Adrenal gland (tissue), 5 donors: ENCODE data around the gene MCRIP1.

ENCODE experiments used
- POLR2A ChIP-seq, 2 donors: fragments of 450-650 bp; IDR thresholded peaks; one replicate each; pipeline ENCODE4 v1.6.1; 2017; ENCODE audit warnings: antibody characterized with exemption in 2 of 2, mild to moderate bottlenecking in 2 of 2, moderate library complexity in 1 of 2
- TF ChIP-seq, protein P1 (sequence below), 6 experiments: fragments of 450-650 bp in 4 of 6; fragments of 200-600 bp in 2 of 6; sonication (generic) in 1 of 6; IDR thresholded peaks; 1 replicate in 5 of 6; 2 replicates in 1 of 6; pipeline versions ENCODE4 v1.5.1 to v1.8.0; 2016 to 2021; ENCODE audit warnings: antibody characterized with exemption in 6 of 6, mild to moderate bottlenecking in 2 of 6, moderate library complexity in 1 of 6
- donor health status: DM: no; HTN: no; CAD: no.

DNA sequence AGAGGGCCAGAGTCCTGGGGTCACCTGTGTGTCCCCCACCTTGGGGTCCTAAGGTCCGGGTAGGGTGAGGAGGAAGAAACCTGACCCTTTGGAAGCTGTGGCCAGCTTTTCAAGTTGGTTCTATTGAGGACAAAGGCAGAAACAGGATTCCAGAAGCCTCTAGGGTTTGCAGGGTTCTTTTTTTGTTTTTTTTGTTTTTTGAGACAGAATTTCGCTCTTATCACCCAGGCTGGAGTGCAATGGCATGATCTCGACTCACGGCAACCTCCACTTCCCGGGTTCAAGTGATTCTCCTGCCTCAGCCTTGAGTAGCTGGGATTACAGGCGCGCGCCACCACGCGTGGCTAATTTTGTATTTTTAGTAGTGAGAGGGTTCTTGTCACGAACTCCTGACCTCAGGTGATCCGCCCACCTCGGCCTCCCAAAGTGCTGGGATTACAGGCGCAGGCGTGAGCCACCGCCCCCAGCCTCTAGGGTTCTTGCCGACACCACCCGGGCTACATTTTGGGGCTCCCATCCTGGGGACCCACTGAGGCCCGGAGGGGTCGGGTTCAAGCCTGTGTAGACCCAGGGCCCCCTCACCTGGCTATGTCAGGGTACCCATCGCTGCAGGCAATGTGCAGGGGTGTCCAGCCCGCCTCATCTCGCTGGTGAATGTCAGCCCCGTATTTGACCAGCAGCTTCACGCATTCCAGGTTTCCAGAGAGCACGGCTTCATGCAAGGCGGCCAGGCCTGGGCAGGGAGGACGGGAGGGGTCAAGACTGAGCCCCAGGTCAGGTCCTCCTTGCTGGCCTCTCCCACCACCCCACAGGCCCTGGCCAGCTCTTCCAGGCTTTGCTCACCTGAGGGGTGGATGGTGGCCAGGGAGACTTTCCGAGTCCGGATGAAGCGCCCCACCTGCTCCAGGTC is 1.1 kb upstream of the MCRIP1 start:
- TF ChIP-seq, protein P1, sequence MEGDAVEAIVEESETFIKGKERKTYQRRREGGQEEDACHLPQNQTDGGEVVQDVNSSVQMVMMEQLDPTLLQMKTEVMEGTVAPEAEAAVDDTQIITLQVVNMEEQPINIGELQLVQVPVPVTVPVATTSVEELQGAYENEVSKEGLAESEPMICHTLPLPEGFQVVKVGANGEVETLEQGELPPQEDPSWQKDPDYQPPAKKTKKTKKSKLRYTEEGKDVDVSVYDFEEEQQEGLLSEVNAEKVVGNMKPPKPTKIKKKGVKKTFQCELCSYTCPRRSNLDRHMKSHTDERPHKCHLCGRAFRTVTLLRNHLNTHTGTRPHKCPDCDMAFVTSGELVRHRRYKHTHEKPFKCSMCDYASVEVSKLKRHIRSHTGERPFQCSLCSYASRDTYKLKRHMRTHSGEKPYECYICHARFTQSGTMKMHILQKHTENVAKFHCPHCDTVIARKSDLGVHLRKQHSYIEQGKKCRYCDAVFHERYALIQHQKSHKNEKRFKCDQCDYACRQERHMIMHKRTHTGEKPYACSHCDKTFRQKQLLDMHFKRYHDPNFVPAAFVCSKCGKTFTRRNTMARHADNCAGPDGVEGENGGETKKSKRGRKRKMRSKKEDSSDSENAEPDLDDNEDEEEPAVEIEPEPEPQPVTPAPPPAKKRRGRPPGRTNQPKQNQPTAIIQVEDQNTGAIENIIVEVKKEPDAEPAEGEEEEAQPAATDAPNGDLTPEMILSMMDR (IDR thresholded peaks at IDR 0.05), result no peak
- no peak for TF ChIP-seq POLR2A (IDR thresholded peaks at IDR 0.05)
